ENCODE data around the gene RNF130. TPM values are rescaled to one million over a fixed set of nuclear protein-coding genes. Genes with fewer than 3 reads are reported as not detected.
"Not testable (repeated sequence)": the region's sequence is repeated elsewhere in the genome, so short reads cannot be mapped to it uniquely, and the experiment has no call there.

Gene RNF130
- total and polyA plus RNA-seq, 8 donors = 61.0 to 125 (median 70.7) TPM

- no peaks in the 10 kb centered on the region for H3K36me3 ChIP-seq
- peak in 1 of 4 donors; percentile 41 for DNase-seq
- peak overlapping the region; percentile 38 to 45 for H3K4me3 ChIP-seq
- H3K9me3 ChIP-seq = no peaks in the 10 kb centered on the region
- no peak overlapping the region for H3K27ac ChIP-seq
- ATAC-seq = peak; percentile 49
- peaks cover 0 to 15% of the 10 kb centered on the region in 2 donors for H3K4me1 ChIP-seq
- H3K27me3 ChIP-seq = peaks cover 0 to 8% of the 10 kb centered on the region in 2 donors
- peak in 1 of 2 donors; percentile 24 for TF ChIP-seq CTCF (IDR thresholded peaks at IDR 0.05)
- intact Hi-C loops (cut with DNase I) = no loop called here
These were observed 19.4 kb upstream of the RNF130 start for GRCh38 chr5:180090769-180091546.

- peaks cover 0 to 8% of the 10 kb centered on the region in 2 donors for H3K27me3 ChIP-seq
- peak; percentile 87 to 92 for TF ChIP-seq CTCF (IDR thresholded peaks at IDR 0.05)
- peak; percentile 67 to 94 (median 83) for DNase-seq
- peak; percentile 96 for ATAC-seq
- H3K27ac ChIP-seq = peak overlapping the region in 1 of 2 donors; percentile 23
- H3K4me1 ChIP-seq = peaks cover 0 to 21% of the 10 kb centered on the region in 2 donors
- H3K36me3 ChIP-seq = no peaks in the 10 kb centered on the region
- H3K9me3 ChIP-seq = no peaks in the 10 kb centered on the region
- intact Hi-C loops (cut with DNase I) = no loop called here
- H3K4me3 ChIP-seq = peak overlapping the region; percentile 38 to 45
These were observed 18.7 kb upstream of the RNF130 start for GRCh38 chr5:180090098-180090768.

GRCh38 chr5:180089628-180090027 lies 18.1 kb upstream of the RNF130 start:
- H3K27ac ChIP-seq; H3K27me3 ChIP-seq; DNase-seq; H3K9me3 ChIP-seq; ATAC-seq; H3K36me3 ChIP-seq; intact Hi-C loops (cut with DNase I): not testable (repeated sequence)
- peaks cover 0 to 23% of the 10 kb centered on the region in 2 donors for H3K4me1 ChIP-seq
- peak overlapping the region; percentile 38 to 45 for H3K4me3 ChIP-seq

- H3K27ac ChIP-seq = no peak overlapping the region
- peaks cover 0 to 8% of the 10 kb centered on the region in 2 donors for H3K27me3 ChIP-seq
- ATAC-seq (no peak), DNase-seq (no peak)
- peaks cover 0 to 23% of the 10 kb centered on the region in 2 donors for H3K4me1 ChIP-seq
- H3K36me3 ChIP-seq = no peaks in the 10 kb centered on the region
- intact Hi-C loops (cut with DNase I) = no loop called here
- no peak for TF ChIP-seq CTCF (IDR thresholded peaks at IDR 0.05)
- no peaks in the 10 kb centered on the region for H3K9me3 ChIP-seq
- no peak overlapping the region for H3K4me3 ChIP-seq
These were observed 17.0 kb upstream of the RNF130 start for GRCh38 chr5:180088561-180088960.

- DNase-seq = no peak
- intact Hi-C loops (cut with DNase I) = no loop called here
These were observed 15.3 kb upstream of the RNF130 start for GRCh38 chr5:180086816-180087399.

More at GRCh38 chr5:180086816-180087399, 15.3 kb upstream of the RNF130 start:
- Histone ChIP-seq H3K36me3 (no peaks in the 10 kb centered on the region), H3K4me1 (peaks cover 0 to 17% of the 10 kb centered on the region in 2 donors), H3K9me3 (no peaks in the 10 kb centered on the region), H3K4me3 (no peak overlapping the region), H3K27ac (no peak overlapping the region), H3K27me3 (peaks cover 0 to 8% of the 10 kb centered on the region in 2 donors)
- no peak for TF ChIP-seq CTCF (IDR thresholded peaks at IDR 0.05)
- no peak for ATAC-seq

Measured in left lung (tissue), 10 donors.